NB4 (cell line): ENCODE data around the gene CHST8.

Experiments
- DNase-seq: peaks from one replicate; pipeline ENCODE4 v3.0.0; 2010; ENCODE audit warnings: low read depth
- H3K4me3 ChIP-seq: one replicate; pipeline ENCODE4 v1.5.1; 2011; ENCODE audit warnings: mild to moderate bottlenecking, low read depth, low read length, moderate library complexity
- CTCF ChIP-seq: IDR thresholded peaks from one replicate; pipeline ENCODE4 v1.5.1; 2012; ENCODE audit warnings: low read depth, low read length
- MAX ChIP-seq: IDR thresholded peaks from 2 replicates; pipeline ENCODE4 v1.6.1; 2011; ENCODE audit warnings: low read depth, low read length
- MYC ChIP-seq: IDR thresholded peaks from 2 replicates; pipeline ENCODE4 v1.6.1; 2011; ENCODE audit warnings: low read depth, low read length
- POLR2A ChIP-seq: IDR thresholded peaks from 2 replicates; pipeline ENCODE4 v1.6.1; 2011; ENCODE audit warnings: mild to moderate bottlenecking; ENCODE audit not compliant: insufficient read length; ENCODE audit errors: extremely low read depth

Gene CHST8

GRCh38 chr19:33641261-33641660, 19.5 kb downstream of the CHST8 start:
- TF ChIP-seq MAX (no peak), POLR2A (no peak), MYC (no peak), CTCF (no peak)
- no peak for DNase-seq
- no peak overlapping the region for H3K4me3 ChIP-seq

- DNase-seq = no peak
- TF ChIP-seq MYC (no peak), CTCF (no peak), MAX (no peak), POLR2A (no peak)
- no peak overlapping the region for H3K4me3 ChIP-seq
Observed at GRCh38 chr19:33641956-33642498, 20.3 kb downstream of the CHST8 start.

GRCh38 chr19:33644284-33644836, 22.6 kb downstream of the CHST8 start:
- no peak overlapping the region for H3K4me3 ChIP-seq
- no peak for DNase-seq
- TF ChIP-seq MYC (no peak), POLR2A (no peak), CTCF (no peak), MAX (no peak)

GRCh38 chr19:33646306-33646705, 24.6 kb downstream of the CHST8 start:
- no peak overlapping the region for H3K4me3 ChIP-seq
- TF ChIP-seq MYC (no peak), CTCF (no peak), MAX (no peak)
- DNase-seq = no peak

- no peak overlapping the region for H3K4me3 ChIP-seq
- no peak for DNase-seq
- TF ChIP-seq MYC (no peak), POLR2A (no peak), CTCF (no peak), MAX (no peak)
Observed at GRCh38 chr19:33647146-33647545, 25.4 kb downstream of the CHST8 start.
